Pons (tissue), 1 donor: Measurements from ENCODE around the gene SORCS2.

ENCODE experiments used
- DNase-seq: peaks from one replicate; pipeline ENCODE4 v3.0.0-alpha.2; 2016; ENCODE audit warnings: low spot score

SORCS2 gene

GRCh38 chr4:7692451-7693236 is 500.3 kb downstream of the SORCS2 start:
- DNase-seq: no peak

GRCh38 chr4:7693237-7693608 is 500.9 kb downstream of the SORCS2 start:
- DNase-seq: no peak

- DNase-seq: no peak
Observed at GRCh38 chr4:7693711-7694110, 501.4 kb downstream of the SORCS2 start.

- no peak for DNase-seq
Observed at GRCh38 chr4:7694324-7694723, 502.0 kb downstream of the SORCS2 start.

GRCh38 chr4:7697343-7697742 is 505.0 kb downstream of the SORCS2 start:
- no peak for DNase-seq

- DNase-seq: no peak
Observed at GRCh38 chr4:7697821-7698220, 505.5 kb downstream of the SORCS2 start.

- DNase-seq: no peak
Observed at GRCh38 chr4:7698584-7698983, 506.2 kb downstream of the SORCS2 start.

GRCh38 chr4:7699031-7699430 is 506.7 kb downstream of the SORCS2 start:
- DNase-seq: no peak

- no peak for DNase-seq
Observed at GRCh38 chr4:7699825-7700224, 507.5 kb downstream of the SORCS2 start.

- no peak for DNase-seq
Observed at GRCh38 chr4:7700665-7701064, 508.3 kb downstream of the SORCS2 start.

GRCh38 chr4:7701866-7702649 is 509.7 kb downstream of the SORCS2 start:
- no peak for DNase-seq

GRCh38 chr4:7703688-7704087 is 511.4 kb downstream of the SORCS2 start:
- no peak for DNase-seq

GRCh38 chr4:7704091-7704490 is 511.8 kb downstream of the SORCS2 start:
- DNase-seq: no peak

- DNase-seq: no peak
Observed at GRCh38 chr4:7704625-7705024, 512.3 kb downstream of the SORCS2 start.

- no peak for DNase-seq
Observed at GRCh38 chr4:7705062-7705461, 512.7 kb downstream of the SORCS2 start.

GRCh38 chr4:7705593-7705992 is 513.3 kb downstream of the SORCS2 start:
- DNase-seq: no peak

- DNase-seq: no peak
Observed at GRCh38 chr4:7708238-7708637, 515.9 kb downstream of the SORCS2 start.

- DNase-seq: no peak
Observed at GRCh38 chr4:7708981-7709380, 516.6 kb downstream of the SORCS2 start.

GRCh38 chr4:7709431-7709830 is 517.1 kb downstream of the SORCS2 start:
- no peak for DNase-seq

GRCh38 chr4:7710126-7710525 is 517.8 kb downstream of the SORCS2 start:
- no peak for DNase-seq

- DNase-seq: peak; percentile 53
Observed at GRCh38 chr4:7710576-7711306, 518.4 kb downstream of the SORCS2 start.

GRCh38 chr4:7711307-7711963 is 519.1 kb downstream of the SORCS2 start:
- no peak for DNase-seq
